Fibroblast of pulmonary artery (primary cell): ENCODE results near the gene FN3KRP.

Experiments
- DNase-seq: peaks from one replicate; pipeline ENCODE4 v3.0.0-alpha.2; 2010; ENCODE audit warnings: low read depth
- H3K4me3 ChIP-seq: replicated peaks from 2 replicates; pipeline ENCODE4 v1.5.1; 2011; ENCODE audit warnings: low read depth, mild to moderate bottlenecking, control low read depth, low read length, moderate library complexity
- TF ChIP-seq, protein P1 (sequence below): IDR thresholded peaks from 2 replicates; pipeline ENCODE4 v1.5.1; 2011; ENCODE audit warnings: mild to moderate bottlenecking, control low read depth, low read length, inconsistent platforms; ENCODE audit errors: missing control alignments

FN3KRP gene

DNA sequence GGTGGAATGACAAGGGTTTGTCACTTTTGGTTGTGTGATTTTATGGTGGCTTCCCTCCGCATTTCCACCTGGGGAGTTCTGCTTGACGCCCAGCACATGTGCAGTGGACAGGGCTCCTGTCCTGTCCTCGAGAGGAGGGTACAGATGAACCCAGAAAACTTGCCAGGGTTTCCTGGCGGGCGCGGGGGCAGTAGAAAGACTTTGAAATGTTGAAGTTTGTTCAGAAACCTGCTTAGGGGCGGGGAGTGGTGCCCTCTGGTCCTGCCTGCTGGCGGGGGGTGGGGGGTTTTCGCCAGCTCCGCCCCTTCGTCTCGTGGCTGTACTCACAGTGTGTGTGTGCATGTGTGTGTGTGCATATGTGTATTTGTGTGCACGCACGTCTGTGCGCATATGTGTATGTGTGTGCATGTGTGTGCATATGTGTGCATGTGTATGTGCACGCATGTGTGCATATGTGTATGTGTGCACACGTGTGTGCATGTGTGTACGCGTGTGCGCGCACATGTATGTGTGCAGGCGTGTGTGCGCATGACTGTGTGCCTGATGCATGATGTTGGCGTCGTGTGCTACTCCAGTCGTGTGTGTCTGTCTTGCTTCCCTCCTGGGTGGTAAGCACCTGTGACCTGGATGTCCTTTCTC, 6.8 kb downstream of the FN3KRP start:
- TF ChIP-seq, protein P1, sequence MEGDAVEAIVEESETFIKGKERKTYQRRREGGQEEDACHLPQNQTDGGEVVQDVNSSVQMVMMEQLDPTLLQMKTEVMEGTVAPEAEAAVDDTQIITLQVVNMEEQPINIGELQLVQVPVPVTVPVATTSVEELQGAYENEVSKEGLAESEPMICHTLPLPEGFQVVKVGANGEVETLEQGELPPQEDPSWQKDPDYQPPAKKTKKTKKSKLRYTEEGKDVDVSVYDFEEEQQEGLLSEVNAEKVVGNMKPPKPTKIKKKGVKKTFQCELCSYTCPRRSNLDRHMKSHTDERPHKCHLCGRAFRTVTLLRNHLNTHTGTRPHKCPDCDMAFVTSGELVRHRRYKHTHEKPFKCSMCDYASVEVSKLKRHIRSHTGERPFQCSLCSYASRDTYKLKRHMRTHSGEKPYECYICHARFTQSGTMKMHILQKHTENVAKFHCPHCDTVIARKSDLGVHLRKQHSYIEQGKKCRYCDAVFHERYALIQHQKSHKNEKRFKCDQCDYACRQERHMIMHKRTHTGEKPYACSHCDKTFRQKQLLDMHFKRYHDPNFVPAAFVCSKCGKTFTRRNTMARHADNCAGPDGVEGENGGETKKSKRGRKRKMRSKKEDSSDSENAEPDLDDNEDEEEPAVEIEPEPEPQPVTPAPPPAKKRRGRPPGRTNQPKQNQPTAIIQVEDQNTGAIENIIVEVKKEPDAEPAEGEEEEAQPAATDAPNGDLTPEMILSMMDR, result no peak
- no peak for DNase-seq

DNA sequence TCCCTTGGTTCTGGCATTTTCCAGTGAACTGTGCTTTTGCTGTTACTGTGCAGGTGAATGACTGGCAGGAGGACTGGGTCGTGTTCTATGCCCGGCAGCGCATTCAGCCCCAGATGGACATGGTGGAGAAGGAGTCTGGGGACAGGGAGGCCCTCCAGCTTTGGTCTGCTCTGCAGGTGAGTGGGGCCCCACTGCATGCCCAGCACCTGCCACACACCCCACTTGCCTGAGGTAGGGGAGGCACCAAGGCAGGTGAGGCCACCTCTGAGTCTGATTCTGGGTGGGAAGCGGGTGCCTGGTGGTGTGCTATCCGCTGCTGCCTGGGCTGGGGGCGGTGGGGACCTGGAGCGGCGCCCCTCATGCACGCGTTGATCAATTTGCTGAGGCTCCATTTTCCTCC, 9.9 kb downstream of the FN3KRP start:
- DNase-seq, result no peak
- TF ChIP-seq, protein P1, result no peak
- no peak overlapping the region for H3K4me3 ChIP-seq

More for the DNA sequence above, 6.8 kb downstream of the FN3KRP start:
- H3K4me3 ChIP-seq, result no peak overlapping the region

DNA sequence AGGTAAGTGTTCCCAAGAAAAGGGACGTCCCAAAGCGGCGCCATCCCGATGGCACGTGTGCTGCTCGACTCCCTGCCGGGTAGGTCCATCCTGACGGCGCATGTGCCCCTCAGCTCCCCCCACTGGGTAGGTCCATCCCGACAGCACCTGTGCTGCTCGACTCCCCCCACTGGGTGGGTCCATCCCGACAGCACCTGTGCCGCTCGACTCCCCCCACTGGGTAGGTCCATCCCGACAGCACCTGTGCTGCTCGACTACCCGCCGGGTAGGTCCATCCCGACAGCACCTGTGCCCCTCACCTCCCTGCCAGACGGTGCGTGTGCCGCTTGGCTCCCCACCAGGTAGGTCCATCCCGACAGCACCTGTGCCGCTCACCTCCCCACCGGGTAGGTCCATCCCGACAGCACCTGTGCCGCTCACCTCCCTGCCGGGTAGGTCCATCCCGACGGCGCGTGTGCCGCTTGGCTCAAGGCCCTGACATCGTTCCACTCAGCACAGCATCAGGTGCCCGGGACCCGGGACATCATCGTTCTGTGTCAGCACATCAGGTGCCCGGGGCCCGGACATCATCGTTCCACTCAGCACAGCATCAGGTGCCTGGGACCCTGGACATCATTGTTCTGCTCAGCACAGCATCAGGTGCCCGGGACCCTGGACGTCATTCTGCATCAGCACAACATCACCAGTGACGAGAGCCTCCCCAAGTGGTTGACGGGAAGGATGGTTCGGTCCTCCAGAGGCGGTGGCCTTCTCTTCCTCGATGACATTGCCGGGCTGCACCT, 13.2 kb downstream of the FN3KRP start:
- DNase-seq, result no peak
- no peak overlapping the region for H3K4me3 ChIP-seq
- TF ChIP-seq, protein P1, result no peak

DNA sequence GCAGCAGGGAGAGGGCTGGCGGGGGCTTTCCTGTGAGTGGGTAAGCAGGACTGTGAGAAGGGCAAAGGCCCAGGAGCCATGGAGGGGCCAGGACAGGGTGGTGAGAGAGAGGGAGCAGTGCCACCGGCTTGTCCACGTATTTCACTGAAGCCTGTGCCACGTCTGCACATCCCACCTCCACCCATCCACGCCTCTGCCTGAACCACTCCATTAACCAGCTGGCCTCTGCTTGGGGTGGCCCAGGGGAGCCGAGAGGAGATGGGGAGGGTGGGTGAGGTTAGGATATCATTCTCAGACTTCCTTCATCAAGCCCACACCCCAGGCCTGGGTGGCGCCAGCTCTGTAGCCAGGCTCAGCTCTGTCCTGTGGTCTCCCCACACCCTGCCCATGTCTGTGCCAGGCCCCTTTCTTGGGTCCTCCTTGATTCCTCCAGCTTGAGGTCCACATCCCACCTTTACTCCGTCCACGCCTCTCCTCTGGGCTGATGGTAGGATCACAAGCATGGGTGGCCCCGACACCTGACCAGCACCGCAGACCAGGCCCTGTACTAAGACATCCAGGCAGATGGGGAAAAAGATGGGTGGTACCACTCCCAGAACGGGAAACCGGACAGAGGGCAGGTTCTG, 15.7 kb downstream of the FN3KRP start:
- no peak for DNase-seq

DNA sequence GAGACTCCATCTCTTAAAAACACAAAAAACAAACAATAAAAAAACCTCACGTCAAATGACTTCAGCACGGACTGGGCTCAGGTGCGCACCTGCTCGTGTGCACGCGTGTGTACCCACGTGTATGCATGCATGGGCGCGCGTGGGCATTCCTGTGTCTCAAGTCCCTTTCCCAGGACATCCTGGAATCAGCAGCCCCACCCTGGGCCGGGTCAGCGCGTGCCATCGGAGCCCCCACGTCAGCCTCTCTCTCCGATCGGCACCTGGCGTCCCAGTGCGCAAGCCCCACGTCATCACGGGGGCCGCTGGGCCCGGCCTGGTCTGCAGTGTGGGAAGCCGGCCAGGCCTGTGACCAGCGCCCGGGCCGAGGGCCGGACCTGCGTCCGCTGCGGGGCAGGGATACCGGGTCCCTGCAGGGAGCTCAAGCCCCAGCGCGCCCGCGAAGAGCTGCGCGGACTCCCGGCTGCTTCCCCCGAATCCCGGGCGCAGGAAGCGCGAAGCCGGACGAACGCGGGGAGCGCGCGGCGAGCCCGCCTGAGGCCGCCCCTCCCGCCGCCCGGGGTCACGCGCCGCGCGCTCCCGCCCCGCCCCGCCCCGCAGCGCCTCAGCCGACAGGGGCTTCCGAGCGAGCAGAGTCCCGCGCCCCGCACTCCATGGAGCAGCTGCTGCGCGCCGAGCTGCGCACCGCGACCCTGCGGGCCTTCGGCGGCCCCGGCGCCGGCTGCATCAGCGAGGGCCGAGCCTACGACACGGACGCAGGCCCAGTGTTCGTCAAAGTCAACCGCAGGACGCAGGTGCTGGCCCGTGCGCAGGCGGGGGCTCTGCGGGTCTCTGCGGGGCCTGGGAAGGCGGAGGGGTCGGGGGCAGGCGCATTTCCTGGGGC, 18.7 kb downstream of the FN3KRP start, which contains the start of gene FN3K:
FN3K (plus strand) TSS at position 629 of the 880 bp plus-strand sequence; CDS start at position 651, 22 bp downstream.
- peak; percentile 80 for DNase-seq
- H3K4me3 ChIP-seq, result peak within 1 kb of the TSS; percentile 51
- TF ChIP-seq, protein P1, result no peak

More for the DNA sequence above, 15.7 kb downstream of the FN3KRP start:
- H3K4me3 ChIP-seq, result no peak overlapping the region
- TF ChIP-seq, protein P1, result no peak

DNA sequence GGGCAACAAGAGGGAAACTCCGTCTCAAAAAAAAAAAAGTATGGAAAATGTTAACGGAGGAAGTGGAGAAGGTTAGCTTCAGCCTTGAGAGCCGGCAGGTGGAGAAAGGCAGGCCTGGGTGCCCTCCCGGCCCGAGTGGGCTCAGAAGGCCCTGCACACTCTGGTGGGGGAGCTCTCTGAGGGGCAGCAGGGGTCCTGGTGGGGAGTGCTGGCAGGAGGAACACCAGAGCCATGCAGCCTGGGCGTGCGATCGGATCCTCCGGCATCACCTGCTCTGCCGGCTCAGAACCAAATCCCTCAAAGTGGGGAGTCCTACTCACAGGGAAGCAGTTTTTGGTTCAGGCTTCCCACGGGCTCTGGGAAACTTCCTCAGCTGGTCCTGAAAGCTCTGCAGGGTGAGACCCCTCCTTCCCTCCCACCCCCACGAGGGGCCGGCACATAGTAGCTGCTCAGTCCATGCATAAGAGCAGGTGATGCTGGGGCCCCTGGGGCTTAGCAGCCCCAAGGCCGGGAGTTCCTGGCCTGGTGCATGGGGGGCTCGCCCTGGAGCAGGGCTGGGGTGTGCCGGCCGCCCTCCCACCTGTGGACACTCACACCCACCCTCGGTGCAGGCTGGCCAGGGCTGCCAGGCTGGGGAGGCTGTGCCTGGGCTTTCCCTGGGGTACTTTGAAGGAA, 20.1 kb downstream of the FN3KRP start:
- no peak overlapping the region for H3K4me3 ChIP-seq
- TF ChIP-seq, protein P1, result no peak
- no peak for DNase-seq
